Measurements from ENCODE around the gene AKAP6. TPM values are rescaled to one million over a fixed set of nuclear protein-coding genes. Genes with fewer than 3 reads are reported as not detected.

Gene AKAP6
- total RNA-seq, 1 experiment from 2014 or later = 1.1 TPM

- TF ChIP-seq CTCF (conservative IDR thresholded peaks at IDR 0.05) = no peak
- Histone ChIP-seq H4K5ac (ENCODE audit: insufficient read length, low read depth, low read length) (no peak overlapping the region), H3K14ac (ENCODE audit: insufficient read depth, low read length) (no peak overlapping the region), H3K23me2 (ENCODE audit: insufficient read length, low read depth, low read length, poor library complexity, severe bottlenecking) (no peaks in the 10 kb centered on the region), H3K4me1 (ENCODE audit: insufficient read depth, low read length) (no peaks in the 10 kb centered on the region), H3K27me3 (ENCODE audit: insufficient read depth, low read length) (no peaks in the 10 kb centered on the region), H3K9ac (ENCODE audit: extremely low read depth, insufficient read length, low read length) (no peak overlapping the region), H4K8ac (replicated peaks; ENCODE audit: insufficient read length, low read depth, low read length) (no peak overlapping the region), H3K9me3 (ENCODE audit: control insufficient read depth, low read depth, low read length) (no peaks in the 10 kb centered on the region), H3K56ac (ENCODE audit: insufficient read length, low read depth, low read length) (no peak overlapping the region), H2BK120ac (ENCODE audit: low read depth, low read length, poor library complexity, severe bottlenecking) (no peak overlapping the region), H3K4me2 (ENCODE audit: insufficient read depth, insufficient read length, low read length) (no peak overlapping the region), H2AK5ac (ENCODE audit: insufficient read length, low read length) (no peak overlapping the region), H2BK20ac (ENCODE audit: low read depth, low read length, poor library complexity, severe bottlenecking) (no peak overlapping the region), H3K18ac (ENCODE audit: insufficient read length, low read depth, low read length) (no peak overlapping the region), H3T11ph (ENCODE audit: low read length) (no peak overlapping the region), H2BK5ac (ENCODE audit: insufficient read length, low read length) (no peak overlapping the region), H3K27ac (ENCODE audit: insufficient read length, low read depth, low read length) (no peak overlapping the region), H4K20me1 (ENCODE audit: control insufficient read depth, insufficient read depth, insufficient read length) (no peaks in the 10 kb centered on the region), H3K79me2 (ENCODE audit: insufficient read depth, low read length) (no peaks in the 10 kb centered on the region), H3K4ac (ENCODE audit: low read depth, low read length) (no peak overlapping the region), H2BK15ac (ENCODE audit: low read depth, low read length) (no peak overlapping the region), H4K91ac (ENCODE audit: insufficient read length, low read depth, low read length) (no peak overlapping the region), H2AFZ (ENCODE audit: low read length) (no peak overlapping the region), H3K79me1 (ENCODE audit: insufficient read depth, low read depth, low read length, poor library complexity, severe bottlenecking) (no peaks in the 10 kb centered on the region), H3K23ac (ENCODE audit: insufficient read length, low read depth, low read length) (no peak overlapping the region), H2BK12ac (ENCODE audit: insufficient read length, low read depth, low read length) (no peak overlapping the region)
- Mint-ChIP-seq H3K36me3 (ENCODE audit: insufficient read depth in 1 of 3, low read depth in 3 of 3) (no peaks in the 10 kb centered on the region), H3K9me3 (peaks cover 0 to 4% of the 10 kb centered on the region in 2 experiments; a peak in 3 of 5 replicates), H3K27ac (no peak overlapping the region), H3K4me3 (no peak overlapping the region), H3K27me3 (ENCODE audit: low read depth) (no peaks in the 10 kb centered on the region), H3K4me1 (no peaks in the 10 kb centered on the region)
- no CpG with 5 or more reads among the region's 2 CpGs for WGBS (ENCODE audit: extremely low coverage, insufficient read length, low lambda C conversion rate)
- no peak for DNase-seq
Measured at GRCh38 chr14:32669391-32669790, 340.3 kb downstream of the AKAP6 start.

Measured in H9 (cell line).